HG02610 (cell line): ENCODE results near the gene LRRC8A.
"Not testable (repeated sequence)": the region's sequence is repeated elsewhere in the genome, so short reads cannot be mapped to it uniquely, and the experiment has no call there.

Experiments used
- ATAC-seq: cut with Tn5 transposase; IDR thresholded peaks from one replicate; pipeline ENCODE4 v1.9.1; 2021; ENCODE audit warnings: mild to moderate bottlenecking, moderate library complexity; ENCODE audit not compliant: unreplicated experiment

LRRC8A gene

DNA sequence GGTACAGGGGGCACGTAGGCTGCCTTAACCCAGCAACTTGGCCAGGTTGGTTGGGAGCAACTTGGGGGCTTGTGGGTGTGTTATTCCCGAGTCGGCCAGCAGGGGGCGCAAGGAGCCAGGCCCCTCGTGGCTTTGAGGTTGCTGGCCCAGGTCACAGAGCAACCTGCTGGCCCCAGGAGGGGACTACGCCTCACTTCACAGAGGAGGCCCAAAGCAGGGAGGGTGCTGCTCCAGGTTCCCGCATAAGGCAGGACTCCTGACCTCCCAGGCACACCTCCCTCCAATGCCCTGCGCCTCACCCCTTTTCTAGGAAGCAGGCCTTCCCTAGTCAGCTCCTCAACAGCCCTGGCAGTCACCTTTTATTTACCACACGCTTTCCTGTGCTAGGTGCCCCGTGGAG, 18.3 kb upstream of the LRRC8A start:
- ATAC-seq, result no peak

DNA sequence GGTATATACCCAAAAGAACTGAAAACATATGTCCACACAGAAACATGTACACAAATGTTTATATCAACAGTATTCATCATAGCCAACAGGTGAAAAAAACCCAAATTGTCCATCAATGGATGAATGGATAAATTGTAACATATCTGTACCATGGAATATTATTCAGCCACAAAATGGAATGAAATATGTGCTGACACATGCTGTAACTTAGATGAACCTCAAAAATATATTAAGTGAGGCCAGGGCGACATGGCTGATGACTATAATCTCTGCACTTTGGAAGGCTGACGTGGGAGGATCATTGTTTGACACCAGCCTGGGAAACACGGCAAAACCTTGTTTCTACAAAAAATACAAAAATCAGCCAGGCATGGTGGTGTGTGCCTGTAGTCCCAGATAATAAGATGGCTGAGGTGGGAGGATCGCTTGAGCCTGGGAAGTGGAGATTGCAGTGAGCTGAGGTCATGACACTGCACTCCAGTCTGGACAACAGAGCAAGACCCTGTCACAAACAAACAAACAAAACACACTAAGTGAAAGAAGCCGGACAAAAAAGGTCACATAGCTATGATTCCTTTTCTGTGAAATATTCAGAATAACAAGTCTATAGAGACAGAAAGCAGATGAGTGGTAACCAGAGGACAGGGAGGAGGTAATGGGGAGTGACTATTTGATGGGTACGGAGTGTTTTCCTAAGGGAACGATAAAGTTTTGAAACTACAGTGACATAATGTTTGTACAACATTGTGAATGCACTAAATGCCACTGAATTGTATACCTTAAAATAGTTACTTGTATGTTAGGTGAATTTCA, 11.6 kb upstream of the LRRC8A start:
- ATAC-seq, result no peak

DNA sequence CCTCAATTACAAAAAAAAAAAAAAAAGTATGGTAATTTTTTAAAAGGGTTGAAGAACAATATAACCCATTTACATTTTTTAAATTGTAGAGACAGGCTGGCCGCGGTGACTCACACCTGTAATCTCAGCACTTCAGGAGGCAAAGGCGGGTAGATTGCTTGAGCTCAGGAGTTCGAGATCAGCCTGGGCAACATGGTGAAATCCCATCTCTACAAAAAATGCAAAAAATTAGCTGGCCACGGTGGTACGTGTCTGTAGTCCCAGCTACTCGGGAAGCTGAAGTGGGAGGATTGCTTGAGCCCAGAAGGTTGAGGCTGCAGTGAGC, 11.0 kb upstream of the LRRC8A start:
- not testable (repeated sequence) for ATAC-seq

DNA sequence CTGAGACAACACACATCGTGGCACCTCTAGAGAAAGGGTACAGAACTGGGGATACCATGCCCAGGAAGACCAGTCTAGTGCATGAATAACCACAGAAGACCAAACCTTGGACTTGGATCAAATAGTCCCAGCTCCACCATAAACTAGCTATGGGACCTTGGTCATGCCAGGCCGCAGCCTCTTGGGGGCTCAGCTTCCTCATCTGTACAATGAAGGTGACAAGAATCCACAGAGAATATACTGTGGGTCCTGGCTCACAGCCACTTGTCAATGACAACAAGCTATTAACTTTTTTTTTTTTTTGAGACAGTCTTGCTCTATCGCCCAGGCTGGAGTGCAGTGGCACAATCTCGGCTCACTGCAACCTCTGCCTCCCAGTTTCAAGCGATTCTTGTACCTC, 4.1 kb upstream of the LRRC8A start:
- no peak for ATAC-seq

DNA sequence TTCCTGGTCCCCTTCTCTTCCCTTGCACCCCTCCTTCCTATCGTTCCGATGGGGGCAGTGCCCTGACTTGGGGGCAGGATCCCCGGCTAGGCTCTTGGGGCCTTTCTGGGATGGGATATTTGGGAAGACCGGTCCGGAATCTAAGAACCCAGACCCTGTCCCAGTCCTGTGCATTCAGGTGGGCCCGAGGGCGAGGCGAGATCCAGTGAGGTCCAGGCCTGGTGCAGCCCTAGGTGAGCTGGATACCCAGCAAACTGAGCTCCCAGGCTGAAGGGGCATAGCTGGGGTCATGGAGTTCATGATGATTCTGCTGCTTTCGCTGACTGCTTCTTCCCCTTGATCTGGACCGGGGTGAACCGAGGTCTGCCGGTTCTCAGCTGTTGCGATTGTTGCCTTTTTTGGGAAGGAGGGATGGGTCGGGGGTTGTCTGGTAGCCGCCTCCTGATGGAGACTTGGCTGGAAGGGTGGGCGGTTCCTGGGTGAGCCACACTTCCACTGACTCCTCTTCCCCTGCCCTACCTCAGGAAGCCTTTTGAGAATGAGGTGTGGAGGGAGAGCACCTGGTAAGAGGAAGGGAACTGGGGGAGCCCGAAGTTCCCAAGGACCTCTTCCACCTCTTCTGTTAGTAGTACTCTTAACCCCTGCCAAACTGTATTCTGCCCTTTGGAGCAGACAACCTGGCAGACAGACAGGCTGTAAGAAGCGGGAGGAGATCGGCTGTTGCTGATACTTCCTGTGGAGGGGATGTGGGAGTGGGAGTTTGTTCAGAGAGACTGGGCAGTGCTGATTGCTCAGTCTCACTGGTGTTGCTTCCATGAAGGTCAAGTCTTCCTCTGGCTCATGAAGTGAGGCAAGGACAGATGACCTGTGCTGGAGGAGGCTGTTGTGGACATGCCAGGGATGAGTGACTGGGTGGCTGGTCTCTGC, 1.0 kb downstream of the LRRC8A start:
- no peak for ATAC-seq

DNA sequence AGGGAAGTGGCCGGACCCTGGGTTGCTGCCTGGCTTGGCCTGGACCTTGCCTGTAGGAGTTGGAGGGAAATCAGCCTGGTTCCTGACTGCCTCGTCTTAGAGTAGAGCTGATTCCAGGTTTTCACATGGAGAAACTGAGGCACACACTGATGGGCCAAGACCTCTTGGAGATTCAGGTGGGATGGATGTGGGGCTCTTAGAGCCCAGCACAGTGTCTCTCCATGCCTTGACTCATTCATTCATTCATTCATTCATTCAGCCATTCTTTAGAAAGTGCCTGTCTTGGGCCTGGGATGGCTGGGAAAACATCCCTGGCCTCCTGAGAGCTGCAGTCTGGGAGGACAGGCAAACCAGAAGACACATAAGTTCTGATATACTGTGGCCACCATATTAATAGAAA, 2.2 kb downstream of the LRRC8A start:
- ATAC-seq, result no peak

DNA sequence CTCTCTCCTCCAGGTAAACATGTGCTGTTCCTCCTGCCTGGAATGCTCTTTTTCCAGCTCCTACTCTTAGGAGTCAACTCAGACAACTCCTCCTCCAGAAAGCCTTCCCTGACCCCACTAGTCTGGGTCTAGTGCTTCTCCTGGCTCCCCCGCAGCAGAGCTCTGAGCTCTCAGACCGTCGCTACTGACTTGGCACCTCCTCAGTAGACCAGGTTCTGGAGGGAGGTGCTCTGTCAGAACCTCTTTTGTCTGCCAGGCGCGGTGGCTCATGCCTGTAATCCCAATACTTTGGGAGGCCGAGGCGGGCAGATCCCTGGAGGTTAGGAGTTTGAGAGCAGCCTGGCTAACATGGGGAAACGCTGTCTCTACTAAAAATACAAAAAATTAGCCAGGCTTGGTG, 3.4 kb downstream of the LRRC8A start:
- no peak for ATAC-seq

DNA sequence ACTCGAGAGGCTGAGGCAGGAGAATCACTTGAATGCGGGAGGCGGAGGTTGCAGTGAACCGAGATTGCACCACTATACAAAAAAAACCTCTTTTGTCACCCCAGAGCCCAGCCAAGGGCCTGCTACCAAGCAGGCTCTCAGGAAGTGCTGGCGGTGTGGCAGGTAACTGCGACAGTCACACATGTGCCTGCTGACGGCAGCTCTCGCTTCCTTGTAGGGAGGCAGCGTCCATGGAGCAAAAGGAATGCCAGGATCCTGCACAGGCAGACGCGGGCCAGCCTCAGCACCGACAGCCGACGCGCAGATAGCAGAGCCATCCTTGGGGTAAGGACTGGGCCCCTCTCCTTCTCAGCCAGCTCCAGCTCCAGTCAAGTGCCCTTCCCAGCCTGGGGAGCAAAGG, 3.9 kb downstream of the LRRC8A start:
- ATAC-seq, result no peak

DNA sequence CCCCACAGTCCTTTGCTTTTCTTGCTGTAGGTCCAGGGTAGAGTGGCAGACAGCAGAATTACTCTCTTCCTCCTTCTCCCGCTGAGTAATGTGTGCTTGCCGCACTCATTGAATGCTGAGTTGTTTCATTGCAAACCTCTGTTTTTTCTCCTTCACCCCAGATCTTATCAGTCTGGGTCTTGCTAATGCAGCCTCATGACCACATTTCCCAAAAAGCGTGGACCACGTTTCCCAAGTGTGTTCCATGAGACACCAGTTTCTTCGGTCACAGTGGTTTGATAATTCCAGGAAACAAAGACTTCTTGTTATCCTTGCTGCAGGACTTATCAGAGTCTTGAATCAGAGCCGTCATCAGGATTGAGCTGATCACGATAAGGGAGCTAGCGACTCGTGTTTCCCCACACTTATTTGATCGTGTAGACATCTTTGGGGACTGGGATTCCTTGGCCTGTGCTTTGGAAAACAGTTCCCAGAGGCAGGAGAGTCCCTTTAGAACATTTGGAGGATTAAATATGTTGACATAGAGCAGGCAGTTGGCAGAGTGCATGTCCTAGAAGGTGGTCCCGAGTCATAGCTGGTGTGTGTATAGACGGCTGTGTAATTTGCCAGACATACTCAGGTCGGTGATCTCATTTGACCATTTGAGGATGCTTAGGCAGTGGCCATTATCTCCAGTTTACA, 4.4 kb downstream of the LRRC8A start:
- ATAC-seq, result no peak

DNA sequence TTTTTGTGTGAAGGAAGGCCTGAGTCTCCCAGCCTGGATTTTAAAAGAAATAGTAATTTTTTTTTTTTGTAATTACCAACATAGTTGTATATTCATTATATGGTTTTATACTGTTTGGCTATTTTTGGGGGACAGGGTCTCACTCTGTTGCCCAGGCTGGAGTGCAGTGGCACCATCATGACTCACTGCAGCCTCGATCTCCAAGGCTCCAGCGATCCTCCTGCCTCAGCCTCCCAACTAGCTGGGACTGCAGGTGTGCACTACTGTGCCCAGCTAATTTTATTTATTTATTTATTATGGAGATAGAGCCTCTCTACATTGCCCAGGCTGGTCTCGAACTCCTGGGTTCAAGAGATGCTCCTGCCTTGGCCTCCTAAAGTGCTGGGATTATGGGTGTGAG, 5.1 kb downstream of the LRRC8A start:
- ATAC-seq, result no peak

DNA sequence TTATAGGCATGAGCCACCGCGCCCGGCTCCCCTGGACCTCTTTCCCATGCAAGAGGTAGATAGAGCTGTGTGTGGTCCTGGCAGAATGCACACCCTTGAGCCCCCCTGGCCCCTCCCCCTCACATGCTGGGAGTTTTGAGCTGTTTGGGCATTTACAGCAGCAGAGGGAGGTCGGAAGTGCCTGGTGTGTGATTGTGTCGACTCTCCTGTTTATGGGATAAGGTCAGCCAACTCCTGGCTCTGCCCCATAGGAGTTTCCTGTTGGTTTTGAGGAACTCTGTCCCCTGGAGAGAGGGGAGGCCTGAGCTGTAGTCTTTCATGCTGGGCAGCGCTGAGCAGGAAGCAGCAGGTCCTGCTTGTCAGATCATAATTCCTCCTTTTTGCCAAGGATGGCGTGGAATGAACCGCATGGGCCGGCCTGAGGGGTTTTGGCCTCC, 6.0 kb downstream of the LRRC8A start:
- no peak for ATAC-seq

DNA sequence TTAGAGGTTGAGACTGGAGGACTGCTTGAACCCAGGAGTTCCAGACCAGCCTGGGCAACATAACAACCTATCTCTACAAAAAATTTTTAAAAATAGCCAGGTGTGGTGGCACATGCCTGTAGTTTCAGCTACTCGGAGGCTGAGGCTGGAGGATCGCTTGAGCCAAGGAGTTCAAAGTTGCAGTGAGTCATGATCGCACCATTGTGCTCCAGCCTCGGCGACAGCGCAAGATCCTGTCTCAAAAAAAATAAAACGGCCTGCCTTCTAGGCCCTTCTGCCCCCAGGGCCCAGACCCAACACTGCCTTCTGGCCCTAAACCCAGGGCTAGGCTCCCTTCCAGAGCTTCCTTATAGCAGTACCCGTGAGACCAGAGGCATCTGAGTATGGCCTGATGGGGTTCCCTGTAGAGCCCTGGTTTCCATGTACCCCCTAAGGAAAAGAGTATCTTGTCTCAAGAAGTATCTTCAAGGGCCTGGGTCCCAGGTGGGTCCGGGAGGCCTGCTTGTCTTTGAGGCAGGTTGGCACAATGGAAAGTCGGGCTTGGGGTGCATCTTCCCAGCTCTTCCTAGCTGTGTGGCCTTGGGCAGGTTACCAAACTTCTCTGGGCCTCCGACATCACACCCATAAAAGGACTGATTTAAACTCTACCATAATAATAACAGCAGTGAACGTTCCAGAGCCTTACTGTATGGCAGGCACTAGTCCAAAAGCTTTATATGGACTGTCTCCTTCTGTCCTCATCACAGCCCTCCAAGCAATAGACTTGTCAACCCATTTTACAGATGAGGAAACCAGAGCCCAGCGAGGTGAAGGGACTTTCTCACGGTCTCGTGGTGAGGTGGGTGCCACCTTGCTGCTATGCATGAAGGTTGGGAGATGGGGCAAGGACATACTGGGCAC, 9.6 kb downstream of the LRRC8A start:
- no peak for ATAC-seq

DNA sequence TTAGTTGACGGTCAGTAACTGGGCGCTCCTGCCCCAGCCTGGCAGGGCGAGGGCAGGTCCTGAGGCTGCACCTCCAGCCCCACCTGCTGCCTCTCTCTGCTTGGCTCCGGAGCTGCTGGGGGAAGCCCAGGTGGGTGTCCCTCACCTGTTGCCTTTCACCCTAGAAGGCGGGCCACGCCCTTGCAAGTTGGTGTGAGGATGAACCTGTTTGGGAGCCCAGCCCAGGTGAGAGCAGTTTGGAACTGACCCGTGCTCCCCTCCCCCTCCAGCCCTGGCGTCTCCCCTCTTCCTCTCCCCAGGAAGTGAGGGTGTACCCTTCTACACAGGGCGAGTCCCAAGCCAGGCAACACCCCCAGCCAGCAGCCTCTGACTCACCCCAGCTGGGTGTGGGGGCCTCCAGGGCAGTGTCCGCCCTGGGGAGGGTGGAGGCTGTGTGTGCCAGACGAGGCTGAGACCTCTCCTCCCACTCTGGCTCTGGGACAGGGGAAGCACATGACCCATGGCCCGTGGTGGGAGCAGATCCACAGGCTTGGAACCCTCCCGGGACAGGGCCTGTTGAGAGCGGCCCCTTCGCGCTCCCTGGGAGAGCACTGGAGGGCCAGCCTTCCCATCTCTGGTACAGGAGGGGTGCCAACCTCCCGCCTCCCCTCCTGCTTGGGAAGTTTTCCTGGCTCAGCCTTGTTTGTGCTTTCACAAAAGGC, 10.4 kb downstream of the LRRC8A start:
- no peak for ATAC-seq

DNA sequence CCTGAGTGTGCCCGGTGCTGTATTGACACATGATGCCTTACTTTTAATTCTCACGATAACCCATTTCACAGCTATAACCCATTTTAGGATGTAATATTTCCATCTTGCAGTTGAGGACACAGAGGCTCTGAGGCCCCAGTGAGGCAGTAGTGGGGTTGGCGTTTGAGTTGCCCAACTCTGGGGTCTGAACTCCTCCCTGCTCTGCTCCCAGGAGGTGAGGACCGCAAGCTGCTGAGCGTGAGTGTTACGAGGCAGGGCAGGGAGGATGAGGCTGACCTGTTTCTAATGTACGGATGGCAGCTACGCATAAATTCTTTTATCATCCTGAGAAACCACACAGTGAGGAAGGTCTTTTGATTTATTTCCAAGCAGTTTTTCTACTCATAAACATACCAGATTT, 11.4 kb downstream of the LRRC8A start:
- no peak for ATAC-seq

DNA sequence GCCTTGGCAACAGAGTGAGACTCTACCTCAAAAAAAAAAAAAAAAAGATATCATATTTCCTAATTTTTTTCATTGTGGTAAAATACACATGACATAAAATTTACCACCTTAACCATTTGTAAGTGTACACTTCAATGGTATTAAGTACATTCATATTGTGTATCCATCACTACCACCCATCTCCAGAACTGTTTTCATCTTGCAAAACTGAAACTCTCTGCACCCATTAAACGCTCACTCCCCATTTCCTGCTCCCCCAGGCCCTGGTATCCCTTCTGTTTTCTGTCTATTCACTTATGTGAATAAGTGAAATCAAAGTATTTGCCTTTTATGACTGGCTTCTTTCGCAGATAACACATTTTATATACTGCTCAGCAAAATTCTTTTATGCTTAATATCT, 12.8 kb downstream of the LRRC8A start:
- ATAC-seq, result no peak

DNA sequence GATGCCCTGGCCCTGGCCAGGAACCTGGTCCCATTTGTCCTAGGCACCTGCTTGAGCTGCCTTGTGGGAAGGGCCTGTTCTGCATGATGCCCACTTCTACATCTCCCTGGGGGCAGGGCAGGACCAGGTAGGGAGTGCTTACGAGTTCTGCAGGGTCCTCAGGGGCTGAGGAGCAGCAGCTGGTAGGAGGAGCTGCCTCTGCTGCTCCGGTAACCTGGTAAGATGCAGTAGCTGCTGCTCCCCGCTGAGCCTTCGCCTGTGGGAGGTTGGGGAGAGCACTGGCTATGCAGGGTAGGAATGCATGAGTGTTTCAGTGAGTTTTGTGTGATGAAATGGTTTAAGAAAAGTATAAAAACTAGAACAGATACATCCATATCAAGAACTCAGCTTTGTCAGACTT, 13.6 kb downstream of the LRRC8A start:
- ATAC-seq, result no peak

DNA sequence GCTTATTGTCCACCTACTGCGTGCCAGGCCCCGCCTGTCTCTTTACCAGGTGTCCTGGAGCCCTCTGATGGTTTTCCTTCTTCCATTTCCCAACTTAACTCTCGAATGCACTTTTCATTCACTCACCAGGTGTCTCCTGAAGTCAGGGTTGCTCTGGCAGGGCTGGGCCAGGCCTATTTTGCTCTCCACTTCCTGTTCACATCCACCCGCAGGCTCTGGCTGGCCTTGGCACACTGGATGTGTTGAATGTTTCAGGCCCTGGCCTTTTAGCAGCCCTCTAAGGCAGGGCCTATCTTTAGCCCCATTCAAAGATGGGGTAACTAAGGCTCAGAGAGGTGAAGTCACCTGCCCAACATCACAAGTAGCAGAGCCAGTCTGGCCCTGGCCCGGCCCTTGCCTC, 16.4 kb downstream of the LRRC8A start:
- no peak for ATAC-seq

DNA sequence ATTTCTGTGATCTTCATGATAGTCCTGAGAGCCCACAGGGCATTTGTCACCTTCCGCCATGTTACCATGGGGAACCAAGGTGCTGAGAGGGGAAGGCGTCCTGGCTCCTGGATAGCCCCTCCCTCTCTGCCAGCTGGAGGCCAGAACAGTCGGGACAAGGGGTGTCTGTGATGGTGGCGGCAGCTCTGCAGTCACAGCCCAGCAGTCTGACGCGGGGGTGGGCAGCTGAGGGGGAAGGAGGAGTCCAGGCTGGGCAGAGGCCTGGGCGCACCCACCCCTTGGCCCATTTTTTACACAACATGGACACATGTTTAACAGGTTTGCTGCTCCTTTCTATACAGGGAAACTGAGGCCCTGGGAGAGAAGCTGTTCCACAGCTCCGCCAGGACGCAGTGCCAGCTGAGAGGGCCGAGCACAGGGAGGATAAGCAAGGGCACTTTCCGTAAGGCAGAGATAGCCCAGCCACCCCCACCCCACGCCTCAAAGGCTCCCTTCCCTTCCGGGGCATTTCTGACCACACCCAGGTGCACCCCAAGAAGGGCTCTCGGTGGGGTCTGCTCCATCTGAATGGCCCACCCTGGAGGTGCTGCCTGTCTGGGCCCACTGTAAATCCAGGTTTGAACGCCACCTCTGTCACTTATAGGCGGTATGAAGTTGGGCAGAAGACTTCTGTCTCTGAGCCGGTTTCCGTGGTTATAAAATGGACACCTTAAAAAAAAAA, 17.1 kb downstream of the LRRC8A start:
- no peak for ATAC-seq

DNA sequence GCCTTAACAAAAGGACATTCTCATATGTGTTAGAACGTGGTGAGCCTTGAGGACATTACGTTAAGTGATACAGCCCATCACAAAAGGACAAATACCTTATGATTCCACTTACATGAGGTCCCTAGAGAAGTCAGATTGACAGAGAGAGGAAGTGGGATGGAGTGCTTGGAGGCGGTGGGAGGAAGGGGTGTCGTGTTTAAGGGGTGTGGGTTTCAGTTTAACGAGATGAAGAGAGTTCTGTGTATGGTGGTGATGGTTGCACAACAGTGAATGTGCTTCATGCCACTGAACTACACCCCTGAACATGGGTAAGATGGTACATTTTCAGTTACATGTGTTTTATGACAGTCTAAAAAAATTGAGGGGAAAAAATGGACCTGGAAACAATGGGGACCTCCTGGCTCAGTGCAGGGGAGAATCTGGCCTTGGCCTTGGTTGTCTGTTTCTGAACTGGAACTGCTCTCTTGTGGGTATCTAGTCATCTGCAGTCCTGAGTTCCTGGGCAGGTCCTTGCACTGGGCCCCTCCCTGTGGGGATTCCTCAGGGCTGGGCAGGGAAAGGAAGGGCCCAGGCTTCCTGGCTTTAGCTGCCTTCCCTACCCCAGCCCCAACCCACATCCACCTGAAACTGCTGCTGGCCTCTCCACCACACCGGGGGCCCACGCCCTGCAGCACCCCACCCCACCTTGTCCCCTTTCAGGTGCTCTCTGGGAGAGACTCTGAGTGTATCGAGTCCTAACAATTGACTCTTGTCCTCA, 17.8 kb downstream of the LRRC8A start:
- no peak for ATAC-seq
